IMR-90 (cell line): ENCODE data around the gene FOXO3. TPM values are rescaled to one million over a fixed set of nuclear protein-coding genes. Genes with fewer than 3 reads are reported as not detected.

Experiments used
- ATAC-seq: fragments of 200-7000 bp; cut with Tn5 transposase; 2 replicates; pipeline ENCODE4 v1.9.1; 2020; ENCODE audit warnings: low read depth, mild to moderate bottlenecking, moderate library complexity
- BruUV-seq: library from RNA; stranded (reverse); fragments of 400-500 nt; replicated peaks from 2 replicates; lab custom pipeline; 2021; lab: Mats Ljungman, UMichigan
- CTCF ChIA-PET: fragments of 300-600 bp; formaldehyde crosslinking; extraction: SDS; loops from one replicate; lab custom pipeline; 2021; ENCODE audit warnings: antibody characterized with exemption; lab: Yijun Ruan, JAX
- POLR2A ChIA-PET: fragments of 300-600 bp; sonication (Branson Sonifier 250); formaldehyde crosslinking; loops from one replicate; lab custom pipeline; 2022; ENCODE audit warnings: antibody characterized with exemption; ENCODE audit not compliant: unreplicated experiment; lab: Charles Lee
- DNase-seq: peaks from one replicate; pipeline ENCODE4 v3.0.0; 2013
- H2AFZ ChIP-seq: replicated peaks from 2 replicates; pipeline ENCODE3; 2013; ENCODE audit warnings: low read length, mild to moderate bottlenecking; ENCODE audit not compliant: poor library complexity
- H2AK5ac ChIP-seq: 2 replicates; pipeline ENCODE4 v1.6.1; 2013; ENCODE audit warnings: low read depth, low read length, inconsistent platforms
- H2AK9ac ChIP-seq: replicated peaks from 2 replicates; pipeline ENCODE3; 2013; ENCODE audit warnings: mild to moderate bottlenecking, low read depth, low read length, moderate library complexity; ENCODE audit not compliant: poor library complexity
- H2BK120ac ChIP-seq: 2 replicates; pipeline ENCODE4 v1.6.1; 2013; ENCODE audit warnings: low read depth, low read length, inconsistent platforms
- H2BK15ac ChIP-seq: 3 replicates; pipeline ENCODE4 v1.6.1; 2013; ENCODE audit warnings: low read depth, low read length, inconsistent platforms
- H2BK20ac ChIP-seq: 2 replicates; pipeline ENCODE4 v1.6.1; 2013; ENCODE audit warnings: low read depth, mild to moderate bottlenecking, inconsistent platforms, low read length, moderate library complexity
- H2BK5ac ChIP-seq: 2 replicates; pipeline ENCODE4 v1.6.1; 2013; ENCODE audit warnings: mild to moderate bottlenecking, low read depth, low read length, inconsistent platforms; ENCODE audit not compliant: poor library complexity, severe bottlenecking
- H3K14ac ChIP-seq: replicated peaks from 2 replicates; pipeline ENCODE4 v1.6.1; 2013; ENCODE audit warnings: low read depth, low read length, inconsistent platforms
- H3K18ac ChIP-seq: 2 replicates; pipeline ENCODE4 v1.6.1; 2013; ENCODE audit warnings: low read depth, low read length, control low read depth
- H3K23ac ChIP-seq: 2 replicates; pipeline ENCODE4 v1.6.1; 2013; ENCODE audit warnings: low read depth, low read length, inconsistent platforms
- H3K27ac ChIP-seq: 2 replicates; pipeline ENCODE4 v1.5.1; 2013; ENCODE audit warnings: mild to moderate bottlenecking, control low read depth, low read length; ENCODE audit not compliant: insufficient read depth
- H3K27me3 ChIP-seq: 2 replicates; pipeline ENCODE4 v1.6.1; 2013; ENCODE audit warnings: low read length; ENCODE audit not compliant: control insufficient read depth, insufficient read depth
- H3K36me3 ChIP-seq: 2 replicates; pipeline ENCODE4 v1.6.1; 2013; ENCODE audit warnings: low read length, mixed read lengths; ENCODE audit not compliant: control insufficient read depth, insufficient read depth
- H3K4ac ChIP-seq: 2 replicates; pipeline ENCODE4 v1.6.1; 2013; ENCODE audit warnings: low read depth, low read length, inconsistent platforms
- H3K4me1 ChIP-seq: 2 replicates; pipeline ENCODE4 v1.6.1; 2013; ENCODE audit warnings: low read length, mixed read lengths; ENCODE audit not compliant: control insufficient read depth, insufficient read depth
- H3K4me2 ChIP-seq: 2 replicates; pipeline ENCODE4 v1.6.1; 2013; ENCODE audit warnings: low read depth, mild to moderate bottlenecking, control low read depth, low read length, moderate library complexity
- H3K4me3 ChIP-seq: 2 replicates; pipeline ENCODE4 v1.5.1; 2013; ENCODE audit warnings: low read depth, mild to moderate bottlenecking, control low read depth, low read length, moderate library complexity; ENCODE audit not compliant: insufficient read depth
- H3K56ac ChIP-seq: 2 replicates; pipeline ENCODE4 v1.6.1; 2013; ENCODE audit warnings: low read length, inconsistent platforms; ENCODE audit not compliant: insufficient read depth; ENCODE audit errors: extremely low read depth
- H3K79me1 ChIP-seq, 2 experiments: 2 replicates each; pipeline ENCODE4 v1.6.1; 2013; ENCODE audit warnings: low read length in 2 of 2, inconsistent platforms in 1 of 2, low read depth in 1 of 2
- H3K9ac ChIP-seq: 2 replicates; pipeline ENCODE4 v1.6.1; 2013; ENCODE audit warnings: low read depth, low read length, control low read depth
- H3K9me1 ChIP-seq: 2 replicates; pipeline ENCODE4 v1.6.1; 2013; ENCODE audit warnings: low read length, inconsistent platforms; ENCODE audit not compliant: insufficient read depth
- H3K9me3 ChIP-seq: 2 replicates; pipeline ENCODE4 v1.6.1; 2013; ENCODE audit warnings: low read length; ENCODE audit not compliant: control insufficient read depth, insufficient read depth
- H4K20me1 ChIP-seq: 2 replicates; pipeline ENCODE4 v1.6.1; 2013; ENCODE audit warnings: low read length, inconsistent platforms; ENCODE audit not compliant: insufficient read depth
- H4K5ac ChIP-seq: 2 replicates; pipeline ENCODE4 v1.6.1; 2013; ENCODE audit warnings: mild to moderate bottlenecking, low read depth, low read length, control low read depth
- H4K8ac ChIP-seq, 2 experiments: 2 replicates each; pipeline ENCODE4 v1.6.1; 2013; ENCODE audit warnings: low read depth in 2 of 2, low read length in 2 of 2, control low read depth in 1 of 2, inconsistent platforms in 1 of 2
- H4K91ac ChIP-seq: 2 replicates; pipeline ENCODE4 v1.6.1; 2013; ENCODE audit warnings: low read depth, low read length, inconsistent platforms; ENCODE audit not compliant: insufficient read depth
- BHLHE40 ChIP-seq: fragments of 150-350 bp; IDR thresholded peaks from 2 replicates; pipeline ENCODE4 v1.6.1; 2016; ENCODE audit warnings: mild to moderate bottlenecking, low read depth, low read length
- CHD1 ChIP-seq: IDR thresholded peaks from 2 replicates; pipeline ENCODE4 v1.6.1; 2012; ENCODE audit warnings: low read depth, low read length, improper control_type of control experiment
- ELK1 ChIP-seq: fragments of 150-350 bp; IDR thresholded peaks from 2 replicates; pipeline ENCODE4 v1.6.1; 2016; ENCODE audit warnings: low read depth, mild to moderate bottlenecking, low read length, moderate library complexity, borderline replicate concordance
- FOS ChIP-seq: fragments of 150-350 bp; IDR thresholded peaks from 2 replicates; pipeline ENCODE4 v1.6.1; 2016; ENCODE audit warnings: low read depth, low read length
- MAFK ChIP-seq: IDR thresholded peaks from 2 replicates; pipeline ENCODE4 v1.6.1; 2012; ENCODE audit warnings: low read depth, low read length, improper control_type of control experiment
- MXI1 ChIP-seq: IDR thresholded peaks from 2 replicates; pipeline ENCODE4 v1.6.1; 2012; ENCODE audit warnings: low read depth, mild to moderate bottlenecking, low read length, moderate library complexity, borderline replicate concordance
- NFE2L2 ChIP-seq: fragments of 150-350 bp; IDR thresholded peaks from 2 replicates; pipeline ENCODE4 v1.6.1; 2016; ENCODE audit warnings: low read depth, mild to moderate bottlenecking, low read length
- RAD21 ChIP-seq: IDR thresholded peaks from 2 replicates; pipeline ENCODE4 v1.6.1; 2012; ENCODE audit warnings: low read length, improper control_type of control experiment
- RCOR1 ChIP-seq: IDR thresholded peaks from 2 replicates; pipeline ENCODE4 v1.6.1; 2012; ENCODE audit warnings: mild to moderate bottlenecking, low read length, improper control_type of control experiment; ENCODE audit not compliant: insufficient replicate concordance
- RFX5 ChIP-seq: IDR thresholded peaks from 2 replicates; pipeline ENCODE4 v1.8.0; 2012; ENCODE audit warnings: low read depth, mild to moderate bottlenecking, low read length, moderate library complexity
- SMC3 ChIP-seq: fragments of 150-350 bp; IDR thresholded peaks from 2 replicates; pipeline ENCODE4 v1.6.1; 2016; ENCODE audit warnings: low read depth, mild to moderate bottlenecking, antibody characterized with exemption, low read length, moderate library complexity
- WGBS, 2 experiments: methylation state at CpG; one replicate each; pipeline versions ENCODE4 v1.1.5 to v1.1.7; 2013; ENCODE audit warnings: missing lambda C conversion rate in 2 of 2; ENCODE audit not compliant: insufficient read length in 1 of 2; ENCODE audit errors: extremely low coverage in 2 of 2; 5-methylcytosine and 5-hydroxymethylcytosine counted together
- dilution Hi-C: fragments of 300-500 bp; cut with HindIII; formaldehyde crosslinking; loops from one replicate; pipeline ENCODE4 v1.14.3; 2018; ENCODE audit warnings: low sequenced_read_pairs; ENCODE audit not compliant: unreplicated experiment
- in situ Hi-C: fragments of 300-500 bp; cut with MboI; formaldehyde crosslinking; loops from 3 replicates; pipeline ENCODE4 v1.14.3; 2019; ENCODE audit warnings: low sequenced_read_pairs, inconsistent platforms, mixed read lengths
- intact Hi-C: fragments of 100-400 bp; cut with micrococcal nuclease; formaldehyde crosslinking; loops from 2 replicates; pipeline ENCODE4 v1.10.0; 2022
- polyA plus RNA-seq, 3 experiments: library from polyadenylated mRNA; depleted of rRNA; stranded (reverse); fragments of >200 nt; gene quantifications; 2 replicates each; pipeline ENCODE4 v1.2.3, GENCODE V29; 2012; ENCODE audit warnings: low replicate concordance in 1 of 3
- total RNA-seq: library from RNA; depleted of rRNA; stranded (reverse); fragments of >200 nt; gene quantifications from 2 replicates; pipeline ENCODE4 v1.2.3, GENCODE V29; 2012
- TF ChIP-seq, protein P1 (sequence below): fragments of 150-350 bp; IDR thresholded peaks from 2 replicates; pipeline ENCODE4 v1.6.1; 2017; ENCODE audit warnings: mild to moderate bottlenecking, antibody characterized with exemption, low read length, low read depth

Gene FOXO3
- total and polyA plus RNA-seq, 2 of the 4 experiments (the other 2 are of a cell fraction): 17.5 to 38.7 TPM

DNA sequence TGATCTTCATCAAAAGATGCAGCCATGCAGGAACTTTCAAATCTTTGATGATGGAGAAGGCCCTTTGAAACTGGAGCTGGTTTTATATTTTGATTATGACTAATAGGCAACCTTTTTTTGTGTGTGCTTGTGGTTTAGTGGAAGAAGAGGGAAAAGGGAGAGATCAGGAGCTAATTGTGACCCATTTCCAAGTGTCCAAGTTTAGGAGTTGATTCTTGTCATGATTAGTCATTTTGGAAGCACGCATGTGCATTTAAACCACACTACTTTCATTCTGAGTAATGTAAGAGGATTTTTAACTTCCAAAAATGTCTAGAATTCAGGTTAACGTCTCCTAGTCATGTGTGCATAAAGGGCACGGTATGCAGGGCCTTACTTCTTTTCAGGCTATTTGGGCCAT, 3.5 kb downstream of the FOXO3 start:
- POLR2A ChIA-PET: interaction anchor here (0.6 to 0.9 kb wide), 2 partner anchors 91 to 281 kb away, joined by 12 to 13 read pairs; no protein-coding TSS in a partner anchor

More for the DNA sequence above, 3.5 kb downstream of the FOXO3 start:
- Histone ChIP-seq H3K36me3 (peaks cover 16% of the 10 kb centered on the region), H3K14ac (no peak overlapping the region), H4K20me1 (peaks cover 54% of the 10 kb centered on the region), H3K4me1 (peaks cover 14% of the 10 kb centered on the region), H3K79me1 (peaks cover 4 to 47% of the 10 kb centered on the region in 2 experiments; a peak in 2 of 4 replicates), H3K4me3 (no peak overlapping the region), H3K4me2 (peak overlapping the region; percentile 94), H3K9me1 (peaks cover 14% of the 10 kb centered on the region), H2BK120ac (peak overlapping the region; percentile 38; the same call in 1 of the 2 replicates), H3K27me3 (no peaks in the 10 kb centered on the region), H2BK5ac (peak overlapping the region; percentile 85), H2BK20ac (no peak overlapping the region), H3K9ac (no peak overlapping the region), H2AK9ac (no peak overlapping the region), H2AK5ac (no peak overlapping the region), H4K8ac (no peak overlapping the region; a peak in 1 of 4 replicates), H2BK15ac (no peak overlapping the region), H2AFZ (no peak overlapping the region), H3K18ac (peak overlapping the region; percentile 34; the same call in 1 of the 2 replicates), H3K27ac (no peak overlapping the region; the same call in 1 of the 2 replicates), H4K5ac (no peak overlapping the region), H3K23ac (no peak overlapping the region), H3K9me3 (no peaks in the 10 kb centered on the region), H4K91ac (no peak overlapping the region), H3K4ac (no peak overlapping the region), H3K56ac (no peak overlapping the region)
- TF ChIP-seq RAD21 (no peak), NFE2L2 (no peak), ELK1 (no peak), CHD1 (no peak), RCOR1 (peak; percentile 15), RFX5 (no peak), BHLHE40 (peak; percentile 74), MAFK (no peak), SMC3 (0 out of 2 replicates have a peak, but pooled peaks have one; percentile 21), FOS (peak; percentile 57), MXI1 (no peak)
- TF ChIP-seq, protein P1, sequence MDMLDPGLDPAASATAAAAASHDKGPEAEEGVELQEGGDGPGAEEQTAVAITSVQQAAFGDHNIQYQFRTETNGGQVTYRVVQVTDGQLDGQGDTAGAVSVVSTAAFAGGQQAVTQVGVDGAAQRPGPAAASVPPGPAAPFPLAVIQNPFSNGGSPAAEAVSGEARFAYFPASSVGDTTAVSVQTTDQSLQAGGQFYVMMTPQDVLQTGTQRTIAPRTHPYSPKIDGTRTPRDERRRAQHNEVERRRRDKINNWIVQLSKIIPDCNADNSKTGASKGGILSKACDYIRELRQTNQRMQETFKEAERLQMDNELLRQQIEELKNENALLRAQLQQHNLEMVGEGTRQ: peak; percentile 35; the same call in 1 of the 2 replicates
- dilution Hi-C loops: no loop called here
- DNase-seq (peak; percentile 98), ATAC-seq (no peak; the same call in 1 of the 2 replicates)
- in situ Hi-C loops: no loop called here
- CTCF ChIA-PET: no interaction called here
- TSS peak; percentile 5 for BruUV-seq
- no CpG with 5 or more reads among the region's 3 CpGs for WGBS, 2 experiments
- intact Hi-C loops: loop anchor here (2.0 to 5.0 kb wide), 2 partner anchors 87 to 108 kb away; no protein-coding TSS in a partner anchor
